ENCODE measurements around the gene AP1G2. TPM values are rescaled to one million over a fixed set of nuclear protein-coding genes. Genes with fewer than 3 reads are reported as not detected.

The AP1G2 gene
- total and polyA plus RNA-seq, 2 of the 13 experiments (the other 11 are each of a cell fraction or from before 2014, with no cell fraction given), result 96.9 to 611 TPM

- TF ChIP-seq MXD1 (CRISPR knock-in tag; IDR thresholded peaks at IDR 0.05) (no peak), FOXO4 (CRISPR knock-in tag; conservative IDR thresholded peaks at IDR 0.05) (no peak), EHMT2 (IDR thresholded peaks at IDR 0.05; ENCODE audit: borderline replicate concordance, low read depth, low read length) (no peak), CHD2 (IDR thresholded peaks at IDR 0.05; ENCODE audit: low read depth, low read length) (no peak), RNF219 (CRISPR knock-in tag; IDR thresholded peaks at IDR 0.05) (no peak), HDAC1 (CRISPR knock-in tag; IDR thresholded peaks at IDR 0.05) (no peak), ARID2 (CRISPR knock-in tag; IDR thresholded peaks at IDR 0.05; ENCODE audit: borderline replicate concordance) (no peak), ZBTB8A (CRISPR knock-in tag; IDR thresholded peaks at IDR 0.05; ENCODE audit: borderline replicate concordance, low read depth) (no peak), GATAD2A (CRISPR knock-in tag; IDR thresholded peaks at IDR 0.05) (peak; percentile 29; the same call in 1 of the 2 replicates), SSRP1 (CRISPR knock-in tag; IDR thresholded peaks at IDR 0.05) (no peak), KLF13 (CRISPR knock-in tag; IDR thresholded peaks at IDR 0.05) (no peak), REST (IDR thresholded peaks at IDR 0.05; ENCODE audit: borderline replicate concordance in 1 of 2, low read depth in 1 of 2, low read length in 2 of 2) (no peak), TEF (CRISPR knock-in tag; IDR thresholded peaks at IDR 0.05) (no peak), ZNF737 (CRISPR knock-in tag; IDR thresholded peaks at IDR 0.05; ENCODE audit: borderline replicate concordance) (no peak; the same call in 1 of the 2 replicates), ZNF33B (CRISPR knock-in tag; IDR thresholded peaks at IDR 0.05) (no peak), ZNF264 (CRISPR knock-in tag; IDR thresholded peaks at IDR 0.05) (no peak), ZNF891 (CRISPR knock-in tag; IDR thresholded peaks at IDR 0.05) (0 out of 2 replicates have a peak, but pooled peaks have one; percentile 9), ZMYM3 (CRISPR knock-in tag; IDR thresholded peaks at IDR 0.05) (no peak), RCOR2 (CRISPR knock-in tag; IDR thresholded peaks at IDR 0.05) (no peak), ZNF546 (CRISPR knock-in tag; conservative IDR thresholded peaks at IDR 0.05) (no peak)
Measured at GRCh38 chr14:23571701-23572523, 4.3 kb upstream of the AP1G2 start (continued).
